Suprapubic skin (tissue), 4 donors: Measurements from ENCODE around the gene FNDC5. TPM values are rescaled to one million over a fixed set of nuclear protein-coding genes. Genes with fewer than 3 reads are reported as not detected.

Experiments
- DNase-seq, 2 donors: peaks; one replicate each; pipeline ENCODE4 v3.0.0-alpha.2; 2019; ENCODE audit warnings: low spot score in 2 of 2
- H3K27ac ChIP-seq: fragments of 200-600 bp; sonication (generic); one replicate; pipeline ENCODE4 v1.5.1; 2019
- H3K27me3 ChIP-seq: fragments of 200-600 bp; sonication (generic); one replicate; pipeline ENCODE4 v1.5.1; 2019
- H3K36me3 ChIP-seq: fragments of 200-600 bp; sonication (generic); one replicate; pipeline ENCODE4 v1.5.1; 2019
- H3K4me1 ChIP-seq: fragments of 200-600 bp; sonication (generic); one replicate; pipeline ENCODE4 v1.5.1; 2019
- H3K4me3 ChIP-seq: fragments of 200-600 bp; sonication (generic); one replicate; pipeline ENCODE4 v1.5.1; 2019; ENCODE audit warnings: mild to moderate bottlenecking
- H3K9me3 ChIP-seq: fragments of 200-600 bp; sonication (generic); one replicate; pipeline ENCODE4 v1.5.1; 2019
- EP300 ChIP-seq: sonication (generic); formaldehyde crosslinking; IDR thresholded peaks from one replicate; pipeline ENCODE4 v1.6.1; 2017; ENCODE audit warnings: antibody characterized with exemption
- POLR2A ChIP-seq, 2 donors: fragments of 450-650 bp; IDR thresholded peaks; one replicate each; pipeline ENCODE4 v1.6.1; 2017; ENCODE audit warnings: antibody characterized with exemption in 2 of 2, mild to moderate bottlenecking in 2 of 2, moderate library complexity in 2 of 2
- POLR2AphosphoS5 ChIP-seq, 3 donors: sonication (generic); formaldehyde crosslinking; IDR thresholded peaks; one replicate each; pipeline ENCODE4 v1.6.1; 2017; ENCODE audit warnings: antibody characterized with exemption in 3 of 3
- WGBS: methylation state at CpG from one replicate; pipeline ENCODE4 v1.1.5; 2018; 5-methylcytosine and 5-hydroxymethylcytosine counted together
- total RNA-seq, 4 donors: library from RNA; depleted of rRNA; stranded (reverse); fragments of >200 nt; gene quantifications; one replicate each; pipeline ENCODE4 v1.1.0, GENCODE V29; 2016
- TF ChIP-seq, protein P1 (sequence below), 2 donors: fragments of 200-600 bp in 1 of 2; fragments of 450-650 bp in 1 of 2; sonication (generic) in 1 of 2; IDR thresholded peaks; one replicate each; pipeline ENCODE4 v1.5.1; 2016 to 2019; ENCODE audit warnings: antibody characterized with exemption in 2 of 2, mild to moderate bottlenecking in 1 of 2, moderate library complexity in 1 of 2

The FNDC5 gene
- total RNA-seq, 4 donors from 2014 or later, result 0.48 to 3.0 (median 1.6) TPM; not detected in 1

DNA sequence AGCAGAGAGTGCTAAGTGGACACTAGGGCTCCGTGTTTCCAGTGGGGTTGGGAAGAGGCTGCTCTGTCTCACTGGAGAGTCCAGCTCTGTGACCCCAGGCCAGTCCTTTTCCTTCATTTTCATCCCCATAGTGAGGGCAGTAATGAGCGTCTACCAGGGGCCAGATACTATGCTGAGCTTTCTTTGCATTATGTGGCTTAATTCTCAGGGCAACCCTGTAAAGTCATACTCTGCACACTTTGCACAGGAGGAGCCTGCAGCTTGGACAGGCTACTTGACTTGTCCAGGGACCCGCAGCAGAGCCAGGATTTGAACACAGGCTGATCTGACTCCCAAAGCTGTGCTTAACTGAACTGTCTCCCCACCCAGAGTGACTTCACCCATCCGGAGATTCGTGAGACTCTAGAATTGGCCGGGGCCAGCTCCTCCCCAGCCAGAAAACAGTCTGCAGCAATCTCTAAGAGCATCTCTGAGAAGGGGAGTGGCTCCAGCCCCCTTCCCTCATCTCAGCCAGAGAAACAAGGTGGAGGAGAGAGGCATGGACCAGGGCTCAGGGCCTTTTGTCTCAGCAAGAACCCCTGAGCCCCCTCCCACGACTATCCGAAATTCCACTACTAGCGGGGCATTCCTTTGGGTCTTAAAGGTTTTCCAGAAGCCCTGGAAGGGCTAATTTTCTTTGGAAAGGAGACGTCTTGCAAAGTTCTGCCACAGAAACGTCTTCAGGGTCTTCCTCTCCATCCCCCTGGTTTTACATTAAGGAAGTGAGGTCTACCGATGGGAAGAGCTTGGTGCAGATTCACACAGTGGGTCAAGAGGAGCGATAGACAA lies 866 bp upstream of the FNDC5 start:
- WGBS, result 46% methylated on average over 11 of the region's 13 CpGs
- H3K27me3 ChIP-seq, result peaks cover 28% of the 10 kb centered on the region
- H3K9me3 ChIP-seq, result no peaks in the 10 kb centered on the region
- no peaks in the 10 kb centered on the region for H3K36me3 ChIP-seq
- peaks cover 30% of the 10 kb centered on the region for H3K4me1 ChIP-seq
- H3K4me3 ChIP-seq, result peak overlapping the region; percentile 48
- no peak for TF ChIP-seq POLR2A (IDR thresholded peaks at IDR 0.05)
- no peak for TF ChIP-seq EP300
- TF ChIP-seq, protein P1, sequence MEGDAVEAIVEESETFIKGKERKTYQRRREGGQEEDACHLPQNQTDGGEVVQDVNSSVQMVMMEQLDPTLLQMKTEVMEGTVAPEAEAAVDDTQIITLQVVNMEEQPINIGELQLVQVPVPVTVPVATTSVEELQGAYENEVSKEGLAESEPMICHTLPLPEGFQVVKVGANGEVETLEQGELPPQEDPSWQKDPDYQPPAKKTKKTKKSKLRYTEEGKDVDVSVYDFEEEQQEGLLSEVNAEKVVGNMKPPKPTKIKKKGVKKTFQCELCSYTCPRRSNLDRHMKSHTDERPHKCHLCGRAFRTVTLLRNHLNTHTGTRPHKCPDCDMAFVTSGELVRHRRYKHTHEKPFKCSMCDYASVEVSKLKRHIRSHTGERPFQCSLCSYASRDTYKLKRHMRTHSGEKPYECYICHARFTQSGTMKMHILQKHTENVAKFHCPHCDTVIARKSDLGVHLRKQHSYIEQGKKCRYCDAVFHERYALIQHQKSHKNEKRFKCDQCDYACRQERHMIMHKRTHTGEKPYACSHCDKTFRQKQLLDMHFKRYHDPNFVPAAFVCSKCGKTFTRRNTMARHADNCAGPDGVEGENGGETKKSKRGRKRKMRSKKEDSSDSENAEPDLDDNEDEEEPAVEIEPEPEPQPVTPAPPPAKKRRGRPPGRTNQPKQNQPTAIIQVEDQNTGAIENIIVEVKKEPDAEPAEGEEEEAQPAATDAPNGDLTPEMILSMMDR (IDR thresholded peaks at IDR 0.05), result no peak
- DNase-seq, result peak in 1 of 2 donors; percentile 64
- no peak overlapping the region for H3K27ac ChIP-seq

DNA sequence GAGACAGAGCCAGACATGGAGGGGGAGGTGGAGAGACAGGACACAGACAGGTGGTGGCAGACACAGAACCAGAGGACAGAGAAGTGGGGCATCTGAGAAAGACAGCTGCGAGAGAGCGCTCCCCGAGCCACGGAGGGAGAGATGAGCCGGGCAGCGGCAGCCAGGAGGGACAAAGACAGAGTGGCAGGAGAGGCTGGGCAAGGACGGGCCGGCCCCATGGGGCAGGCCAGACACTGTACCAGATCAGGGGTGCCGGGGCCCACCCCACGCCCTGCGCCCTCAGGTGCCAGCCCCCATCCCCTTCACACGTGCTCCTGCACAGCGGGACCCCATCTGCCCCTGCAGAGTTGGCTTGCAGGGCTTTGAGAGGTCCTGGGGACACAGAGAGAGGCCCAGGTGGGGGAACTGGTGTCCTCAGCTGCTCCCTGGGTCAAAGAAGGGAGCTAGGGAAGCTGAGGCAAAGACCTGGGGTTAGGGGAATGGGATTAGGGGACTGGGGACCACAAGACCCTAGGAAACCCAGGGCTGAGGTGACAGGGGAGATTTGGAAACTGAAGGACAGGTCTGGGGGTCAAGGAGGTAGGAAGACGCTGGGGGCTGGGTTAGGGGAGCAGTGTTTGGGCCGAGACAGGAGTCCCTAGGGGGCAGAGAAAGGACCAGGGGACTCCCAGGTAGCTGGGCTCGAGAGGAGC lies 643 bp downstream of the FNDC5 start:
- peaks cover 26% of the 10 kb centered on the region for H3K27me3 ChIP-seq
- peaks cover 27% of the 10 kb centered on the region for H3K4me1 ChIP-seq
- no peaks in the 10 kb centered on the region for H3K9me3 ChIP-seq
- DNase-seq, result peak in 1 of 2 donors; percentile 71
- no peaks in the 10 kb centered on the region for H3K36me3 ChIP-seq
- peak overlapping the region; percentile 48 for H3K4me3 ChIP-seq
- no peak for TF ChIP-seq POLR2A (IDR thresholded peaks at IDR 0.05)
- no peak for TF ChIP-seq EP300
- TF ChIP-seq POLR2AphosphoS5 (IDR thresholded peaks at IDR 0.05), result no peak
- TF ChIP-seq, protein P1 (IDR thresholded peaks at IDR 0.05), result no peak
- 58% methylated on average over 16 of the region's 16 CpGs for WGBS
- no peak overlapping the region for H3K27ac ChIP-seq

DNA sequence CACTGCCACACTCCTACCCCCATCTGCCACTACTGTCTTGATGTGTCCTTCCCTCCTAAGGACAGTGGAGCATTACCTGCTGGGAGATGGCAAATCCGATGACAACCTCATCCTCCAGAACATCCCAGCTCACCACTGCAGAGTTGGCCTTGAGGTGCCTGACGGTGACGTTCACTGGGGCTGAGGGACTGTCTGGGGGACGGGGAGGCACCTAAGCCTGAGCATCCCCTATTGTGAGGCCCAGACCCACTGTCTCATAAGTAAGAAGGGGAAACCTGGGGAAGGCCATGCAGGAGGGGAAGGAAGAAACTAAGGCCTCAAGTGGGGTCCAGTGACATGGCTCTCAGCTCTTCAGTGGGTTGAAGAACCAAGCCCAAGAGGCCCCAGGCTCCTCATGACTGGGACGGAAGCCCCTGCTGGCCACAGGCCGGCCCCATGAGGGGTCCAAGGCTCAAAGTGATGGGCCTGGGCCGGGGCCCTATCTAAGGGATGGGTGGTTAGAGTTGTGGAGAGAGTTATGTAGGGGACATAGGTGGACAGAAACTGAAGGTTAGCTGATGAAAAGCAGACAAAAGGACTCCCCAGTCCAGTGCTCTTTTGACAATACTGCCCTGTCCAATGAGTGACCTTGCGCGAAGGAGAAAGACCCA lies 1.8 kb downstream of the FNDC5 start:
- Histone ChIP-seq H3K27ac (no peak overlapping the region), H3K4me1 (peaks cover 27% of the 10 kb centered on the region), H3K36me3 (no peaks in the 10 kb centered on the region), H3K4me3 (no peak overlapping the region), H3K9me3 (no peaks in the 10 kb centered on the region), H3K27me3 (peaks cover 26% of the 10 kb centered on the region)
- TF ChIP-seq POLR2A (IDR thresholded peaks at IDR 0.05), result no peak
- TF ChIP-seq EP300, result no peak
- no peak for TF ChIP-seq POLR2AphosphoS5 (IDR thresholded peaks at IDR 0.05)
- TF ChIP-seq, protein P1 (IDR thresholded peaks at IDR 0.05), result no peak
- DNase-seq, result peak in 1 of 2 donors; percentile 61
- 96% methylated on average over 9 of the region's 9 CpGs for WGBS

DNA sequence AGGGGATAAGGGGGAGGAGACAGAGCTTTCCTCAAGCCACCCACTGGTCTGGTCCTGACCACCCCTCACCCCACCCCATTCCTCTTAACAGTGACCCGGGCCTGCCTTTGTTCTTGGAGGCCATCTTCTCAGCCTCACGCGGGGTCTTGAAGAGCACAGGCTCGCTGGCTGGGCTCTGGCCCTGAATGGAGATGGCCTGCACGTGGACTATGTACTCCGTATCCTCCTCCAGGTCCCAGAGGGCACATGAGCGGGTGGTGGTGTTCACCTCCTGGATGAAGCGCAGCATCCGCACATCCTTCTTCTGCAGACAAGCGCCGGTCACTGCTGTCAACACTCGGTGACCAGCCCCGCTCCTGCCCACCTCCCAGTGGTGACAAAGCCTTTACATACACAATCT lies 2.6 kb downstream of the FNDC5 start:
- TF ChIP-seq POLR2A (IDR thresholded peaks at IDR 0.05) (no peak), EP300 (no peak), POLR2AphosphoS5 (IDR thresholded peaks at IDR 0.05) (no peak)
- TF ChIP-seq, protein P1 (IDR thresholded peaks at IDR 0.05), result no peak
- Histone ChIP-seq H3K27ac (no peak overlapping the region), H3K36me3 (peaks cover 3% of the 10 kb centered on the region), H3K9me3 (no peaks in the 10 kb centered on the region), H3K27me3 (peaks cover 26% of the 10 kb centered on the region), H3K4me1 (peaks cover 27% of the 10 kb centered on the region), H3K4me3 (no peak overlapping the region)
- 98% methylated on average over 13 of the region's 13 CpGs for WGBS
- peak in 1 of 2 donors; percentile 63 for DNase-seq
